H54 (cell line): ENCODE measurements around the gene ULK4.

Experiments
- DNase-seq: peaks from one replicate; pipeline ENCODE4 v3.0.0; 2011; ENCODE audit warnings: low spot score, mixed read lengths; ENCODE audit not compliant: insufficient read length
- FAIRE-seq: peaks from 3 replicates; lab custom pipeline; 2011; peaks lifted over from hg19 to GRCh38; lab: Jason Lieb, UNC
- POLR2A ChIP-seq: IDR thresholded peaks from 2 replicates; pipeline ENCODE4 v1.6.1; 2011; ENCODE audit warnings: low read depth, mild to moderate bottlenecking, low read length

ULK4 gene

DNA sequence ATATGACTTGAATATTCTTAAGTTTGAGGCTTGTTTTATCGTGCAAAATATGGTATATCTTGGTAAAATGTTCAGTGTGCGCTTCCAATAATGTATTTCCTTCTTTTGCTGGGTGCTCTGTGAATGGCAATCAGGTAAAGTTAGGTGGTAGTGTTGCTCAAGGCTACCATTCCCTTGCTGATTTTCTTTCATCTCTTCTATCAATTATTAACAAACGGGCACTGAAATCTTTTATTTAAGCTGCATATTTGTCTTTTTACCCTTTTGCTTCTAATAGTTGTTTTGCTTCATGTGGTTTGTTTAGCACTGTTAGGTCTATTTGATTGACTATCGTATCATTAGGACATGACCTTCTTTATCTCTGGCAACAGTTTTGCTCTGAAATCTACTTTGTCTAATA is 520.3 kb downstream of the ULK4 start:
- DNase-seq: no peak
- no peak for FAIRE-seq
- TF ChIP-seq POLR2A: no peak

DNA sequence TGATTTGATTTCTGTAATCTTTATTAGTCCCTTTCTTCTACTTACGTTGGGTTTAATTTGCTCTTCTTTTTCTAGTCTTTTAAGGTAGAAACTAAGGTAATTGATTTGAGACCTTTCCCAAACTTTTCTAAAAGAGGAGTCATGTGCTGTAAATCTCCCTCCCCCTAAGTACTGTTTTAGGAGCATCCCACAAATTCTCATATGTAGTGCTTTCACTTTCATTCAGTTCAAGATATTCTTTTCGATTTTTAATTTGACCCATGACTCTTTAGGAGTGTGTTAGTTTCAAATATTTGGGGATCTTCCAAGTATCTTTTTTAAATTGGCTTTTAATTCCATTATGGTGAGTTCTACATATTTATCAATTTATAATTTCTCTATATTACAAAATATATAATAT is 520.8 kb downstream of the ULK4 start:
- no peak for FAIRE-seq
- no peak for TF ChIP-seq POLR2A
- no peak for DNase-seq

DNA sequence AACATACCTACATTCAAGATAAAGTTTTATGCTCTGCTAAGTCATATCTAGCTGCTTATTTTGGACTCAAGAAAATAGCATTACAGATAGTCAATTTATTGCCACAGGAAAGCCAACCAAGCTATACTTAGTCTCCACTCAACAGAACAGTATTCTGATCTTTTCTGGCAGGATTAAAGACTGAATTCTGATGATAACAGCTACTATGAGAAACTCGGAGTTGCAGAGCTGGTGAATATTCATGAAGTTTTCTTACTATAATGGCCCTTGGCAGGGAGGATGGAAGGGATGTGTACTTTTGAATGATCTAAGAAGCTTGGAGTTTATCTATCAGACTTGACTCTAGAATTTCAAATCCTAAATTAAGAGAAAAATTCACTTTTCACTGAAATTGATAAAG is 524.9 kb downstream of the ULK4 start:
- FAIRE-seq (no peak), DNase-seq (no peak)
- TF ChIP-seq POLR2A: no peak

DNA sequence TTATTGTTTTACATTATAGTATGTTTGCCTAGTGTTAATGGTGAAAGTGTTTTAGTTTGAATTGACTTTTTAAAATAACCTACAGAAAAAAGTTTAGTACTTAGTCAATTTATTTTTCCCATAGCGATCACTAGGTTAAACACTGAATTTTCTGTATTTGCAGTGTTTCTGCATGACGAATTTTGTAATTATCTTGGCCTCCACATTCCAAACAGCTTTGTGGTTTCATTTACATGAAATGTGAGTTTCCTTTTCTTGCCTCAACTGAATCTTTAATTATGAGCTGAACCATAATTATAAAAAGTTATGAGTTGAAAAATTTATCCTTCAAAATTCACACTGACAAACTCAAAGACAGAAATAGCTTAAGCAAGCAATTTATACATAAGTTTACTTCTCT is 527.1 kb downstream of the ULK4 start:
- TF ChIP-seq POLR2A: no peak
- no peak for DNase-seq
- no peak for FAIRE-seq

DNA sequence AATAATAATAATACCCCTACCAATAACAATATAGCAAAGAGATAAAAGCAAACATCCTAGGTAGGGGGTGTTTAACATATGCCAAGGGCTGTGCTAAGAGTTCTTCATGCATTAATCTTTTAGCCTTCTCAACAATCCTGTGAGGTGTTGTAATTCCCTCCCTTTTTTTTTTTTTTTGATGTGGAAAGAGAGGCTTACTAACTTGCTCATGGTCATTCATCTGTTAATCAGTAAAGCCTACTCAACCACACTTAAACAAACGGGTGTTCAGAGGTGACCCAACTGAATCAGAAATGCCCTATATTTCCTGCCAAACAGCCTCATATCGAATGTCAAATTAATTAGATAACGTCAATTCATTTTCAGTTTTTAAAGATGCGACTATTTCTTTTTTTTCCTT is 530.5 kb downstream of the ULK4 start:
- no peak for FAIRE-seq

DNA sequence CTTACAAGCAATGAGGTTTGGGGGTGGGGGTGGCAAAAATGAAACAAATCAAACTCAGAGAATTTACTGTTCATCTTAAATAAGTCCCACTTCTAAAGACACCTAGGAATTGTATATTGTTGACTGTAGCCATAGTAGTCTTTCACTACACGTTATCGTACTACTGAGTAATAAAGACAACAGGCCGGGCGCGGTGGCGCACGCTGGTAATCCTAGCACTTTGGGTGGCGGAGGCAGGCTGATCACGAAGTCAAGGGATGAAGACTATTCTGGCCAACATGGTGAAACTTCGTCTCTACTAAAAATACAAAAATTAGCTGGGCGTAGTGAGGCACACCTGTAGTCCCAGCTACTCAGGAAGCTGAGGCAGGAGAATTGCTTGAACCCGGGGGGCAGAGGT is 531.0 kb downstream of the ULK4 start:
- DNase-seq (no peak), FAIRE-seq (no peak)
- no peak for TF ChIP-seq POLR2A

More for the DNA sequence above, 530.5 kb downstream of the ULK4 start:
- TF ChIP-seq POLR2A: no peak
- no peak for DNase-seq

DNA sequence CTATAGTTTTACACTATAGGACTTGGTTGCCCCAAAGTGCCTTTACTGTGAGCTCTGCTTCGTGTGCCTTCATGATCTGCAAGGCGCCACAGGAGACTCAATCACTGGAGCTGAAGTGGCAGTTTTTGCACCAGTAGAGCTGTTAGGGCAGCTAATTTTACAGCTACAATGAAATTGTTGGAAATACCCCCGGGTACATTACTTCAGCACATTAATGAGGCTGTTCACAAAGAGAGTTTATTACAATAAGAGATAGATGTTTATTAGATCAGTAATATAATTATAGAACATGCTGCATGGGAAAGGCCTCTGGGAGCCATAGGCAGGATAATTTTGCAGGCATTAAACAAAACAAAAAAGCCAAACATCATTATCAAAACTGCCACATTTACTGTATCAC is 531.5 kb downstream of the ULK4 start:
- FAIRE-seq (no peak), DNase-seq (no peak)
- no peak for TF ChIP-seq POLR2A

DNA sequence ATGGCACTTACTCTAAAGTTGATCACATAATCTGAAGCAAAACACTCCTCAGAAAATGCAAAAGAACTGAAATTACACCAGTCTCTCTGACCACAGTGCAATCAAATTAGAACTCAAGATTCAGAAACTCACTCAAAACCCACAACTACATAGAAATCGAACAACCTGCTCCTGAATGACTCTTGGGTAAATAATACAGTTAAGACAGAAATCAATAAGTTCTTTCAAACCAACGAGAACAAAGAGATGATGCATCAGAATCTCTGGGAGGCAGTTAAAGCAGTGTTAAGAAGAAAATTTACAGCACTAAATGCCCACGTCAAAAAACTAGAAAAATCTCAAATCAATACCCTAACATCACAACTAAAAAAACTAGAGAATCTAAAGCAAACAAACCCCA is 535.4 kb downstream of the ULK4 start:
- no peak for DNase-seq
- FAIRE-seq: no peak
- no peak for TF ChIP-seq POLR2A

DNA sequence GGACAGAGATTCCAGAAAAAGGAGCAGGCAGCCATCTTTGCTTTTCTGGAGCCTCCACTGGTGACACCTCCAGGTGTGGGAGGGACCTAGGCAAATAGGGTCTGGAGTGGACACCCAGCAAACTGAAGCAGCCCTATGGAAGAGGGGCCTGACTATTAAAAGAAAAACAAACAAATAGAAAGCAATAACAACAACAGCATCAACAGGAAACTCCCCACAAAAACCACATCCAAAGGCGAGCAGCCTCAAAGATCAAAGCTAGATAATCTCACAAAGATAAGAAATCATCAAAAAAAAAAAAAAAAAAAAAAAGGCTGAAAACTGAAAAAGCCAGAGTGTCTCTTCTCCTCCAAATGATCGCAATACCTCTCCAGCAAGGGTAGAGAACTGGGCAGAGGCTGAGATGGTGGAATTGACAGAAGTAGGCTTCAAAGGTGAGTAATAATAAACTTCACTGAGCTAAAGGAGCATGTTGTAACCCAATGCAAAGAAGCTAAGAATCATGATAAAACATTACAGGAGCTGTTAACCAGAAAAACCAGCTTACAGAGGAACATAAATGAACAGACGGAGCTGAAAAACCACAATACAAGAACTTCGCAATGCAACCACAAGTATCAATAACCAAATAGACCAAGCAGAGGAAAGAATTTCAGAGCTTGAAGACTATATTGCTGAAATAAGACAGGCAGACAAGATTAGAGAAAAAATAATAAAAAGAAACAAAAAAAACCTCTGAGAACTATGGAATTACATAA is 537.2 kb downstream of the ULK4 start:
- DNase-seq: no peak
- FAIRE-seq: no peak
- no peak for TF ChIP-seq POLR2A

DNA sequence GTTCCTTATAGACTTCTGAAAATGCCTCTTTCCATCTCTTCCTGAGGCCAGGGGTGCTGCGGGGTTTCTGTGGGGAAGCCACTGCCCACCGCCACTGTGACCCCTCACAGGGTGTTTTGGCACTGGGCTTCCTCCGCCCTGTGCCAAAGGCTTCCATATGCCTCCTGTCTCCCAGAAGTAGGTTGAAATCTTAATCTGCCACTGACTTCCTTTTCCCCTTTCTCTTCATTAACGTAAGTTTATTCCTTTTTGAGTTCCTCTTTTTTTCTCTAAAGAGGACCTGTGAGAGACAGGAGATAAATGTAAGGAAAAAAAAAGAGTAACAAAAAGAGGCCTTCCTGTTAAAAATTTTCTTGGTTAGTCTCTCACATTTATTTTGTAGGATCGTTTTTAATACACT is 542.1 kb downstream of the ULK4 start:
- no peak for TF ChIP-seq POLR2A
- DNase-seq (no peak), FAIRE-seq (no peak)

DNA sequence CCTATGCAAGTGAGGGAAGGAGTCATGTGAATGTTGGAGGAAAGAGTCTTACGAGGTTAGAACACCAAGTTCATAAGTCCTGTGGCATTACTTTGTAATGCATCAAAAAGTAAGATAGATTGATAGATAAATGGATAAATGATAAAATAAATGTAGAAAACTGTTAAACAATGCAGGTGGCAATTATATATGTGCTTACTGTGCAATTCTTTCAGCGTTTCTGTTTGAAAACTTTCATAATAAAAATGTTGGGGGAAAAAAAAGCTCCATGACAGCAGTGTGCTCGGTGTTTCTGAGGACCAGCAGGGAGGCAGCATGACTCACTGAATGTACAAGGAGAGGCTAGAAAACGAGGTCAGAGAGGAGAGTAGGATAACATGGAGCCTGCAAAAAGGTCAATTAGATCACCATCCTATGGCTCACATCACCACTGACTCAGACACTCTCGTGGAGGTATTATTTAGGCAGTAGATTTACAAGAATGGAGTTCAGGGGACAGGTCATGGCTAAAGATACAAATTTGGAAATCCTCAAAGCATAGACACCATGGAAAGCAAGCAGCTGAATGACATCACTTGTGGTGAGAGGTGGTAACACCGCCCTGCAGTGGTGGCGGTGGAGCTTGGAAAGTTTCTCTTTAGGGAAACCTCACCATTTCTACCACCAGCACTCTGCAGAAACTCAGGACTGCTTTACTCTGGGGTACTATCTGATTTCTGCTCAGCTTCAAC is 542.8 kb downstream of the ULK4 start:
- FAIRE-seq (peak; percentile 99), DNase-seq (peak; percentile 63)
- no peak for TF ChIP-seq POLR2A

DNA sequence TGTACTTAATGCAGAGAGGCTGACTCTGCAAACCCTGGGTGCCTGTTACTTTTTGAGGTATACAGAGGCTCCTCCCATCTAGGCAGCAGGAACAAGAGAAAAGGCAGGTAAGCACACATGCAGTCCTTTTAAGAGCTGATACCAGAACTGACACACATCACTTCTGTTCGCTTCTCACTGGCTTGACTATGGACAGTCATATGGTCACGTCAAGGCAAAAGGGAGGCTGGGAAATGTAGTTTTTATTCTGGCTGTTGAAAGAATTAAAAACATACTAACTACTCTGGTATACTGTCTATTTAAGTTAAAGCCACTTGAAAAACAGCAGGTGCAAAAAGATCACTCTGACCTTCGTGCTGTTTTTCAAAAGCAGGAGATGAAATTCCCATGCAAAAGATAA is 544.3 kb downstream of the ULK4 start:
- no peak for TF ChIP-seq POLR2A
- FAIRE-seq (no peak), DNase-seq (no peak)

DNA sequence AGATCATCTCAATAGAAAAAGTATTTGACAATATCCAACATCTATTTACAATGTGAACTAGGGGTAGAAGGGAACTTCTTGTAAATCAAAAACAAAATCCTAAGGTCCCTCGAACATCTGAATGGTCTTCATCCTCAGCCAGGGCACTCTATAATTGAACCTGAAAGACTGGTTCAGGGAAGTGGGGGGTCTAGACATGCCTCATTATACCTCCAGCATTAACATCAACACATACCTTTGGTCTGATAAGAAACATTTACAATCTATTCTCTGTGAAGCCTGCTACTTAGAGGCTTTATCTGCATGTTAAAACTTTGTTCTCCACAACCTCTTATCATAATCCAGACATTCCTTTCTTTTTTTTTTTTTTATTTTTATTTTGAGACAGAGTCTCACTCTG is 550.8 kb downstream of the ULK4 start:
- DNase-seq: no peak
- no peak for TF ChIP-seq POLR2A
- no peak for FAIRE-seq

DNA sequence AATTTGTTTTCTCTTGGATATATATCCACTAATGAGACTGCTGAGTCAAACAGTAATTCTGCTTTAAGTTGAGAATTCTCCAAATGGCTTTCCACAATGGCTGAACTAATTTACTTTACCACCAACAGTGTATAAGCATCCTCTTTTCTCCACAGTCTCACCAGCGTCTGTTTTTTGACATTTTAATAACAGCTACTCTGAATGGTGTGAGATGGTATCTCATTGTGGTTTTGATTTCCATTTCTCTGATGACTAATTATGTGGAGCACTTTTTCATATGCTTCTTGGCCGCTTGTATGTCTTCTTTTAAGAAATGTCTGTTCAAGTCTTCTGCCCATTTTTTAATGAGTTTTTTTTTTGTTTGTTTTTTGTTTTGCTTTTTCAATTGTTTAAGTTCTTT is 556.4 kb downstream of the ULK4 start:
- no peak for DNase-seq
- no peak for TF ChIP-seq POLR2A
- no peak for FAIRE-seq

DNA sequence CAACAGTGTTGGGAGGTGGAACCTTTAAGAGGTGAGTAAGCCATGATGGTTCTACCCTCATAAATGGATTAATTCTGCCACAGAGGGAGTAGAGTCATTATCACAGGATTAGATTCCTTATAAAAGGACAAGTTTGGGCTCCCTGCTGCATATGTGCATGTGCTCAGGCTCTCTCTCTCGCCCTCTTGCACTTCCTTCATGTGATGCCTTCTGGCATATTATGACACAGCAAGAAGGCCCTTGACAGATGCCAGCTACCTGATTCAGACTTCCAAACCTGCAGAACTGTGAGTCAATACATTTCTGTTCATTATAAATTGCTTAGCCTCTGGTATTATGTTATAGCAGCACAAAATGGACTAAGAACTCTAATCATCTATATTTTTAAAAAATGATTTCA is 557.3 kb downstream of the ULK4 start:
- FAIRE-seq: no peak
- TF ChIP-seq POLR2A: no peak
- DNase-seq: no peak
